ENCODE measurements around the gene PDSS2.

PDSS2 gene

DNA sequence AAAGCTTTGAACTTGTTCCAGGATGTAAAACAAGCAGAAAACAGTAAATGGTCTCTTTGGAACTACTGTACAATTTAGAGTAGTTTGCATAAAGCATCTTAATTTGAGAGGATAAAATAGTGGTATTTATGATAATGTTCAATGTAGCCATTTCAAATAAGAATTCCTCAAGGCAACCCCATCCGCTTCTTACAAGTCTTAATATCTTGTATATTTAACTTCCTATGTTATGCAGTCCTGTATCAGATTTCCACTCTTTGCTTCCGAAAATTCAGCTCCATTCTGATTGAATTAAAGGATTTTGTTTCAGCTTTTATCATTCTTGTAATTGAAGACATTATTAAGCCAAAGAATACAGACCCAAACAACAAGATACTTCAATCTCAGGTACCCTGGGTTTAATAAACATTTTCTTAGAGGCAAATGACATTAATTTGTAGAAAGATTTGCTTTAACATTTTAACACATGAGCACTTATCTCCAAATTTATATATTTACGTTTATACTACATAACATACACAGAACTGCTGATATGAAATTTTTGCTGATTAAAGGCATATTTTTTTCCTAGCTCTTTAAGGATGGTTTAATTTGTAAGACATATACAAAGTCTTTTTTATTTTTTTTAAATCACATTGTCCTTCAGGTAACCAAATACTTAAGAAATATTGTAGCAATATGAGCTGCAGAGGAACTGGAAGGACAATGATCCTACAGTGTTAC is 213.0 kb downstream of the PDSS2 start:
- Histone ChIP-seq H3K27me3 (ENCODE audit: control insufficient read depth, low read length) (no peaks in the 10 kb centered on the region), H3F3A (ENCODE audit: control insufficient read depth, insufficient read depth) (no peaks in the 10 kb centered on the region), H3K4me2 (ENCODE audit: low read length) (no peak overlapping the region), H4K20me1 (ENCODE audit: control insufficient read depth, insufficient read depth, low read depth, low read length) (no peaks in the 10 kb centered on the region), H3K4me1 (ENCODE audit: control insufficient read depth, low read length) (peaks cover 11% of the 10 kb centered on the region), H3K79me2 (ENCODE audit: control insufficient read depth, low read length) (no peaks in the 10 kb centered on the region), H3K9me3 (ENCODE audit: control insufficient read depth, insufficient read depth, low read length) (no peaks in the 10 kb centered on the region), H3K4me3 (ENCODE audit: low read length) (no peak overlapping the region), H3K9me2 (replicated peaks; ENCODE audit: control insufficient read depth, low read length) (no peaks in the 10 kb centered on the region), H3K27ac (ENCODE audit: low read depth, low read length) (no peak overlapping the region), H3K36me3 (ENCODE audit: control insufficient read depth, low read length) (no peaks in the 10 kb centered on the region)
- TF ChIP-seq, protein P1, sequence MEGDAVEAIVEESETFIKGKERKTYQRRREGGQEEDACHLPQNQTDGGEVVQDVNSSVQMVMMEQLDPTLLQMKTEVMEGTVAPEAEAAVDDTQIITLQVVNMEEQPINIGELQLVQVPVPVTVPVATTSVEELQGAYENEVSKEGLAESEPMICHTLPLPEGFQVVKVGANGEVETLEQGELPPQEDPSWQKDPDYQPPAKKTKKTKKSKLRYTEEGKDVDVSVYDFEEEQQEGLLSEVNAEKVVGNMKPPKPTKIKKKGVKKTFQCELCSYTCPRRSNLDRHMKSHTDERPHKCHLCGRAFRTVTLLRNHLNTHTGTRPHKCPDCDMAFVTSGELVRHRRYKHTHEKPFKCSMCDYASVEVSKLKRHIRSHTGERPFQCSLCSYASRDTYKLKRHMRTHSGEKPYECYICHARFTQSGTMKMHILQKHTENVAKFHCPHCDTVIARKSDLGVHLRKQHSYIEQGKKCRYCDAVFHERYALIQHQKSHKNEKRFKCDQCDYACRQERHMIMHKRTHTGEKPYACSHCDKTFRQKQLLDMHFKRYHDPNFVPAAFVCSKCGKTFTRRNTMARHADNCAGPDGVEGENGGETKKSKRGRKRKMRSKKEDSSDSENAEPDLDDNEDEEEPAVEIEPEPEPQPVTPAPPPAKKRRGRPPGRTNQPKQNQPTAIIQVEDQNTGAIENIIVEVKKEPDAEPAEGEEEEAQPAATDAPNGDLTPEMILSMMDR (IDR thresholded peaks at IDR 0.05; ENCODE audit: low read depth, low read length, poor library complexity, severe bottlenecking): no peak
- TF ChIP-seq EZH2phosphoT487 (IDR thresholded peaks at IDR 0.05; ENCODE audit: borderline replicate concordance, low read length): no peak

- Histone ChIP-seq H3K4me1 (ENCODE audit: control insufficient read depth, low read length) (peaks cover 11% of the 10 kb centered on the region), H3K9me3 (ENCODE audit: control insufficient read depth, insufficient read depth, low read length) (no peaks in the 10 kb centered on the region), H3K4me2 (ENCODE audit: low read length) (no peak overlapping the region), H4K20me1 (ENCODE audit: control insufficient read depth, insufficient read depth, low read depth, low read length) (no peaks in the 10 kb centered on the region), H3K9me2 (replicated peaks; ENCODE audit: control insufficient read depth, low read length) (no peaks in the 10 kb centered on the region), H3K36me3 (ENCODE audit: control insufficient read depth, low read length) (no peaks in the 10 kb centered on the region), H3K27ac (ENCODE audit: low read depth, low read length) (no peak overlapping the region), H3F3A (ENCODE audit: control insufficient read depth, insufficient read depth) (no peaks in the 10 kb centered on the region), H3K27me3 (ENCODE audit: control insufficient read depth, low read length) (no peaks in the 10 kb centered on the region), H3K79me2 (ENCODE audit: control insufficient read depth, low read length) (no peaks in the 10 kb centered on the region), H3K4me3 (ENCODE audit: low read length) (no peak overlapping the region)
- TF ChIP-seq, protein P1 (IDR thresholded peaks at IDR 0.05; ENCODE audit: low read depth, low read length, poor library complexity, severe bottlenecking): no peak
- no peak for TF ChIP-seq EZH2phosphoT487 (IDR thresholded peaks at IDR 0.05; ENCODE audit: borderline replicate concordance, low read length)
These were observed 214.5 kb downstream of the PDSS2 start for GRCh38 chr6:107244742-107245480.

DNA sequence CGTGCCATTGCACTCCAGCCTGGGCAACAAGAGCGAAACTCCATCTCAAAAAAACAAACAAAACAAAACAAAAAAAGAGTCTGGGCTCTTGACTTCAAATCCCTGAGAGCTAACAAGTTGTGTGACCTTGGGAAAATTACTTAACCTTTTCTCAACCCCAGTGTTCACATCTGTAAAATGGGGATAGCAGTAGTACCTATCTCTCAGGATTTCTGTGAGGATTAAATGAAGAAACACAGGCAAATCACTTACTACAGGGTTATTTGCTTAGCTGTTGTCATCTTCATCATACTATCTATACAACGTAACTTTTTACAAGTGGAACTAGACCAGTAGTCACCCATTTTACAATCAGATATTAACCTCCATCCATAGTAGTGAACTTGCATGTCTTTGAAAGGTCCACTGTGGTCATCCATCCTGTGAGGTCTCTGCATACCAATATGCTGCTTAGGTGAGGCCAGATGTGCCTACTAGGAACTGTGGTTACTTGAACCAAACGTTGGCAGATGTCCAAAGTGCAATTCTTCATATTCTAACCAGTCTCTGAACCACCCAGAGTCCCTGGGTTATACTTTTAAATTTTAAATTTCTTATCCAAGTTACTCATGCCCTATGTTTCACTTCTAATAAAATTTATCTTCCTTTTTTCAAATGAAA is 215.2 kb downstream of the PDSS2 start:
- Histone ChIP-seq H4K20me1 (ENCODE audit: control insufficient read depth, insufficient read depth, low read depth, low read length) (no peaks in the 10 kb centered on the region), H3K27me3 (ENCODE audit: control insufficient read depth, low read length) (no peaks in the 10 kb centered on the region), H3K4me3 (ENCODE audit: low read length) (no peak overlapping the region), H3K79me2 (ENCODE audit: control insufficient read depth, low read length) (no peaks in the 10 kb centered on the region), H3K36me3 (ENCODE audit: control insufficient read depth, low read length) (no peaks in the 10 kb centered on the region), H3K9me3 (ENCODE audit: control insufficient read depth, insufficient read depth, low read length) (no peaks in the 10 kb centered on the region), H3K27ac (ENCODE audit: low read depth, low read length) (no peak overlapping the region), H3K9me2 (replicated peaks; ENCODE audit: control insufficient read depth, low read length) (no peaks in the 10 kb centered on the region), H3F3A (ENCODE audit: control insufficient read depth, insufficient read depth) (no peaks in the 10 kb centered on the region), H3K4me2 (ENCODE audit: low read length) (no peak overlapping the region), H3K4me1 (ENCODE audit: control insufficient read depth, low read length) (peaks cover 11% of the 10 kb centered on the region)
- TF ChIP-seq, protein P1 (IDR thresholded peaks at IDR 0.05; ENCODE audit: low read depth, low read length, poor library complexity, severe bottlenecking): no peak
- TF ChIP-seq EZH2phosphoT487 (IDR thresholded peaks at IDR 0.05; ENCODE audit: borderline replicate concordance, low read length): no peak

Measured in DOHH2 (cell line).